Endodermal cell (in vitro differentiated cells): ENCODE data around the gene FUT8. TPM values are rescaled to one million over a fixed set of nuclear protein-coding genes. Genes with fewer than 3 reads are reported as not detected.

ENCODE experiments used
- DNase-seq: peaks from one replicate; pipeline ENCODE4 v3.0.0-alpha.2; 2017
- H3K27ac ChIP-seq: 2 replicates; pipeline ENCODE4 v1.5.1; 2013; ENCODE audit warnings: mild to moderate bottlenecking, low read depth, low read length, moderate library complexity
- H3K27me3 ChIP-seq: 2 replicates; pipeline ENCODE4 v1.6.1; 2013; ENCODE audit warnings: mild to moderate bottlenecking, low read length, moderate library complexity; ENCODE audit not compliant: insufficient read depth, control insufficient read depth, poor library complexity, severe bottlenecking
- H3K36me3 ChIP-seq: 2 replicates; pipeline ENCODE4 v1.7.0; 2013; ENCODE audit warnings: mild to moderate bottlenecking, low read length, moderate library complexity; ENCODE audit not compliant: control insufficient read depth, insufficient read depth
- H3K4me1 ChIP-seq: one replicate; pipeline ENCODE4 v1.7.0; 2013; ENCODE audit warnings: low read length; ENCODE audit not compliant: control insufficient read depth, insufficient read depth
- H3K4me3 ChIP-seq: 2 replicates; pipeline ENCODE4 v1.5.1; 2013; ENCODE audit warnings: mild to moderate bottlenecking, low read length, moderate library complexity
- H3K9ac ChIP-seq: 2 replicates; pipeline ENCODE4 v1.6.1; 2013; ENCODE audit warnings: mild to moderate bottlenecking, low read length, moderate library complexity; ENCODE audit not compliant: poor library complexity, severe bottlenecking; ENCODE audit errors: extremely low read depth
- H3K9me3 ChIP-seq: 2 replicates; pipeline ENCODE4 v1.6.1; 2013; ENCODE audit warnings: mild to moderate bottlenecking, low read length, moderate library complexity; ENCODE audit not compliant: control insufficient read depth
- H3K27ac Mint-ChIP-seq: 2 replicates; pipeline ENCODE4 v1.8.0; 2020; ENCODE audit warnings: mixed read lengths
- H3K27me3 Mint-ChIP-seq: 2 replicates; pipeline ENCODE4 v1.8.0; 2021; ENCODE audit warnings: mild to moderate bottlenecking, mixed read lengths; ENCODE audit not compliant: insufficient read depth
- H3K36me3 Mint-ChIP-seq: 2 replicates; pipeline ENCODE4 v1.8.0; 2020; ENCODE audit warnings: low read depth, mixed read lengths
- H3K4me1 Mint-ChIP-seq: 2 replicates; pipeline ENCODE4 v1.8.0; 2020; ENCODE audit warnings: mixed read lengths
- H3K4me3 Mint-ChIP-seq: 2 replicates; pipeline ENCODE4 v1.8.0; 2020; ENCODE audit warnings: mild to moderate bottlenecking, moderate library complexity, mixed read lengths
- H3K9me3 Mint-ChIP-seq: 2 replicates; pipeline ENCODE4 v1.8.0; 2020; ENCODE audit warnings: mild to moderate bottlenecking, mixed read lengths
- WGBS, 2 experiments: methylation state at CpG; one replicate each; pipeline versions ENCODE4 v1.1.5 to v1.1.7; 2013; ENCODE audit warnings: missing lambda C conversion rate in 2 of 2, mixed read lengths in 1 of 2; ENCODE audit not compliant: insufficient coverage in 1 of 2, insufficient read length in 1 of 2; 5-methylcytosine and 5-hydroxymethylcytosine counted together
- total RNA-seq, 2 donors: library from RNA; stranded (reverse); fragmentation: NEBNext Ultra II Directional in 1 of 2; extraction: Animal tissue kit (Norgen Biotek cat#: 25700) in 1 of 2; gene quantifications; 2 replicates in 1 of 2; 3 replicates in 1 of 2; pipeline ENCODE4 v1.2.1, GENCODE V29; 2021
- TF ChIP-seq, protein P1 (sequence below): fragments of 200-600 bp; sonication (generic); conservative IDR thresholded peaks from 2 replicates; pipeline ENCODE4 v1.5.0; 2021; ENCODE audit warnings: antibody characterized with exemption, mild to moderate bottlenecking

The FUT8 gene
- total RNA-seq, 2 donors from 2014 or later = 63.9 to 76.9 TPM

DNA sequence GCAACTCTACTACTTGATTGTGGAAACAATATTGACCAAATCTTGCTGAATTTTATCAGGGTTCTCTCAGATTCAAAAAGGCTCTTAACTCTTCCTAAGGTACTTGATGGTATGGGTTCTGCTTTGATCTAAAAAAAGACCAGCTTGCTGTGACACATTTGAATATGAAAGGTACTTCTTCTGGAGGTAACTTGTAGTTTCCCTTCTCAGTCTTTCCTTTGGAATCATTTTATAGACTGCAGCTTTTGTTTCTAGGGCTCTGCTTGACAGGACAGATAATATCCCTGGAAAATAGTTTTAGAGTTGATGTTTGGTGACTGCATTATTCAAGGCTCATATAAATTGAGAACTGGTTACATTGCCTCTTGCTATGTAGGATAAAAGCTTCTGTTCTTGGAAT, 251.9 kb downstream of the FUT8 start:
- Mint-ChIP-seq H3K36me3 (no peaks in the 10 kb centered on the region), H3K27ac (no peak overlapping the region), H3K4me3 (no peak overlapping the region), H3K27me3 (no peaks in the 10 kb centered on the region), H3K4me1 (peaks cover 8% of the 10 kb centered on the region), H3K9me3 (no peaks in the 10 kb centered on the region)
- peaks cover 11% of the 10 kb centered on the region for H3K4me1 ChIP-seq
- H3K4me3 ChIP-seq = no peak overlapping the region
- TF ChIP-seq, protein P1, sequence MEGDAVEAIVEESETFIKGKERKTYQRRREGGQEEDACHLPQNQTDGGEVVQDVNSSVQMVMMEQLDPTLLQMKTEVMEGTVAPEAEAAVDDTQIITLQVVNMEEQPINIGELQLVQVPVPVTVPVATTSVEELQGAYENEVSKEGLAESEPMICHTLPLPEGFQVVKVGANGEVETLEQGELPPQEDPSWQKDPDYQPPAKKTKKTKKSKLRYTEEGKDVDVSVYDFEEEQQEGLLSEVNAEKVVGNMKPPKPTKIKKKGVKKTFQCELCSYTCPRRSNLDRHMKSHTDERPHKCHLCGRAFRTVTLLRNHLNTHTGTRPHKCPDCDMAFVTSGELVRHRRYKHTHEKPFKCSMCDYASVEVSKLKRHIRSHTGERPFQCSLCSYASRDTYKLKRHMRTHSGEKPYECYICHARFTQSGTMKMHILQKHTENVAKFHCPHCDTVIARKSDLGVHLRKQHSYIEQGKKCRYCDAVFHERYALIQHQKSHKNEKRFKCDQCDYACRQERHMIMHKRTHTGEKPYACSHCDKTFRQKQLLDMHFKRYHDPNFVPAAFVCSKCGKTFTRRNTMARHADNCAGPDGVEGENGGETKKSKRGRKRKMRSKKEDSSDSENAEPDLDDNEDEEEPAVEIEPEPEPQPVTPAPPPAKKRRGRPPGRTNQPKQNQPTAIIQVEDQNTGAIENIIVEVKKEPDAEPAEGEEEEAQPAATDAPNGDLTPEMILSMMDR = no peak
- H3K27ac ChIP-seq = no peak overlapping the region
- DNase-seq = no peak
- no peak overlapping the region for H3K9ac ChIP-seq
- H3K36me3 ChIP-seq = peaks cover 28% of the 10 kb centered on the region
- no peaks in the 10 kb centered on the region for H3K9me3 ChIP-seq
- no peaks in the 10 kb centered on the region for H3K27me3 ChIP-seq

DNA sequence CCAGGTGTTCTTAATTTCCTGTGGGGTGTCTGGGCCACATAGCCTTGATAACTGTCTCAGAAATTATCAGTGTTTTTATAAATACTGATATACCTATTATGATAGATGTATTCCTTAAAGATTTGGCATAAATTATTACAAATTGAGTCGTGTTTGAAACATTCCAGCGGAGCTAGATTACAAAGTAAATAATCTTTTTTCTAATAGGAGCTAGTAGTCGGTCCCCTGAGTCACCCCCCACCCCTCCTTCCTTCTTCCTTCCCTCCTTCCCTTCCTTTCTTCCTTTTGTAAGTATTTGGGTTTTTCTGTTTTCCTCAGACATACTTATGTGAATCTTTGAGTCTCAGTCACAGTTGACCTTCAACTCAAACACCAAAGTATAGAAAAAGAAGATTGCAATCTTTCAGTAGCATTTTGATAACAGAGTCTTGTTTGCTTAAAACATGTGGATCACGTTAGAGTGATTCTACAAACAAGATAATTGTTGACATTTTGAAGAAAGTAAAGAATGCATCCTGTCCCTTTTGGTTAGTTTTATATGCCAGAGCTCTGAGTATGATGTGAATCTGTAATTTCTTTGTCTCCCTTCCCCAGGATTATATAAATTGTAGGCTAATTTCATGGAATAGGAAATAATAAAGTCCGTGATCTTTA, 264.0 kb downstream of the FUT8 start:
- 84% methylated on average over 5 of the region's 5 CpGs; no CpG with 5 or more reads in 1 of the 2 experiments for WGBS, 2 experiments
- H3K9me3 ChIP-seq = no peaks in the 10 kb centered on the region
- Mint-ChIP-seq H3K27me3 (no peaks in the 10 kb centered on the region), H3K4me3 (no peak overlapping the region), H3K9me3 (no peaks in the 10 kb centered on the region), H3K36me3 (peaks cover 4% of the 10 kb centered on the region), H3K4me1 (peaks cover 6% of the 10 kb centered on the region), H3K27ac (no peak overlapping the region)
- H3K36me3 ChIP-seq = peaks cover 10% of the 10 kb centered on the region
- TF ChIP-seq, protein P1 = no peak
- no peak overlapping the region for H3K4me3 ChIP-seq
- no peak overlapping the region for H3K27ac ChIP-seq
- no peak for DNase-seq
- H3K4me1 ChIP-seq = no peaks in the 10 kb centered on the region
- no peaks in the 10 kb centered on the region for H3K27me3 ChIP-seq
- no peak overlapping the region for H3K9ac ChIP-seq

- Histone ChIP-seq H3K27me3 (no peaks in the 10 kb centered on the region), H3K9ac (no peak overlapping the region), H3K36me3 (peaks cover 10% of the 10 kb centered on the region), H3K9me3 (no peaks in the 10 kb centered on the region), H3K27ac (no peak overlapping the region), H3K4me1 (no peaks in the 10 kb centered on the region), H3K4me3 (no peak overlapping the region)
- 80 to 94% methylated on average over 1 to 2 of the region's 2 CpGs for WGBS, 2 experiments
- DNase-seq = no peak
- Mint-ChIP-seq H3K4me1 (peaks cover 4% of the 10 kb centered on the region), H3K4me3 (no peak overlapping the region), H3K27ac (no peak overlapping the region), H3K27me3 (no peaks in the 10 kb centered on the region), H3K36me3 (peaks cover 4% of the 10 kb centered on the region), H3K9me3 (peaks cover 3% of the 10 kb centered on the region)
- TF ChIP-seq, protein P1 = no peak
Observed at GRCh38 chr14:65685572-65685971, 273.0 kb downstream of the FUT8 start.
